NB4 (cell line): Measurements from ENCODE around the gene DOCK7.

Experiments used
- MAX ChIP-seq: IDR thresholded peaks from 2 replicates; pipeline ENCODE4 v1.6.1; 2011; ENCODE audit warnings: low read depth, low read length
- POLR2A ChIP-seq: IDR thresholded peaks from 2 replicates; pipeline ENCODE4 v1.6.1; 2011; ENCODE audit warnings: mild to moderate bottlenecking; ENCODE audit not compliant: insufficient read length; ENCODE audit errors: extremely low read depth
- TF ChIP-seq, protein P1 (sequence below): IDR thresholded peaks from one replicate; pipeline ENCODE4 v1.5.1; 2012; ENCODE audit warnings: low read depth, low read length

- TF ChIP-seq, protein P1, sequence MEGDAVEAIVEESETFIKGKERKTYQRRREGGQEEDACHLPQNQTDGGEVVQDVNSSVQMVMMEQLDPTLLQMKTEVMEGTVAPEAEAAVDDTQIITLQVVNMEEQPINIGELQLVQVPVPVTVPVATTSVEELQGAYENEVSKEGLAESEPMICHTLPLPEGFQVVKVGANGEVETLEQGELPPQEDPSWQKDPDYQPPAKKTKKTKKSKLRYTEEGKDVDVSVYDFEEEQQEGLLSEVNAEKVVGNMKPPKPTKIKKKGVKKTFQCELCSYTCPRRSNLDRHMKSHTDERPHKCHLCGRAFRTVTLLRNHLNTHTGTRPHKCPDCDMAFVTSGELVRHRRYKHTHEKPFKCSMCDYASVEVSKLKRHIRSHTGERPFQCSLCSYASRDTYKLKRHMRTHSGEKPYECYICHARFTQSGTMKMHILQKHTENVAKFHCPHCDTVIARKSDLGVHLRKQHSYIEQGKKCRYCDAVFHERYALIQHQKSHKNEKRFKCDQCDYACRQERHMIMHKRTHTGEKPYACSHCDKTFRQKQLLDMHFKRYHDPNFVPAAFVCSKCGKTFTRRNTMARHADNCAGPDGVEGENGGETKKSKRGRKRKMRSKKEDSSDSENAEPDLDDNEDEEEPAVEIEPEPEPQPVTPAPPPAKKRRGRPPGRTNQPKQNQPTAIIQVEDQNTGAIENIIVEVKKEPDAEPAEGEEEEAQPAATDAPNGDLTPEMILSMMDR = no peak
- no peak for TF ChIP-seq POLR2A
- TF ChIP-seq MAX = no peak
Measured at GRCh38 chr1:62509028-62509427, 179.2 kb downstream of the DOCK7 start.
